ENCODE results near the gene RUNDC3A.
A peak's percentile ranks its signal among the peaks of the same experiment; 100 is the strongest.
"Not testable (repeated sequence)": the region's sequence is repeated elsewhere in the genome, so short reads cannot be mapped to it uniquely, and the experiment has no call there.

The RUNDC3A gene

DNA sequence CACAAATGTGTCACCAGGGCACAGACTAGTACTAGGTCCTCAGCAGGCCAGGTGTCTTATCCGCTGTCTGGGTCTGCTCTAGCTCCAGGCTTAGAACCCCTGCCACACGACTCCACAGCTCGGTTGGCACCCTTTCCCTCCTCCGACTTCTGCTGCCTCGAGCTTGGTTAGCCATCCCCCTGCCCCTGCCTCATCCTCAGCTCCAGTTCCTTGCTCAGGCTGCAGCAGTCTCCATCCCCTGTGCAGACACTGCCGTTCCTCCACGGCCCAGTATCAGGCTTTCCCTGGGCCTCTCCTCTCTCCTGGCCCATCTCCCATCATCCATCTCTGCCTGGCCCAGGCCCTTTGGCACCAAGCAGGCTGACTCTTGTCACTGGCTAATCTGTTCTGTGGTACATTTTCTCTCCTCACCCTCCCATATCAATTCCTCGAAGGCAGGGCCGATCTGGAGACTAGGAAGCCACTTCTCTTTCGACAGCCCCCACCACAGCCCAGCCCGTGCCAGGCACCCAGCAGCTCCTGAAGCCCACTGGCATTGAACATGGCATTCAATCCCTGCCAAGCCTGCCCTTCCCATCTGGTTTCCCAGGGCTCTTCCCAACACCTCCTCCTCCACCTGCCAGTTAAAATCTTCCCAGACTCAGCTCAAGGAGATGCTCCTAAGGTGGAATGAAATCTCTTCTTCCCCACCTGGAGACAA lies 35.3 kb downstream of the RUNDC3A start:
- no peak for DNase-seq (ENCODE audit: low spot score)

DNA sequence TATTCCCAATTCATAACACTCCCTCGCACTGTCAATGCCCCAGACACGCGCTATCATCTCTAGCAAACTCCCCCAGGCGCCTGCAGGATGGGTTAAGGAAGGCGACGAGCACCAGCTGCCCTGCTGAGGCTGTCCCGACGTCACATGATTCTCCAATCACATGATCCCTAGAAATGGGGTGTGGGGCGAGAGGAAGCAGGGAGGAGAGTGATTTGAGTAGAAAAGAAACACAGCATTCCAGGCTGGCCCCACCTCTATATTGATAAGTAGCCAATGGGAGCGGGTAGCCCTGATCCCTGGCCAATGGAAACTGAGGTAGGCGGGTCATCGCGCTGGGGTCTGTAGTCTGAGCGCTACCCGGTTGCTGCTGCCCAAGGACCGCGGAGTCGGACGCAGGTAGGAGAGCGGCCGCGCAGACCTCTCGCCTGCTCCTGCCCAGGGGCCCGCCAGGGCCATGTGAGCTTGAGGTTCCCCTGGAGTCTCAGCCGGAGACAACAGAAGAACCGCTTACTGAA lies 36.6 kb downstream of the RUNDC3A start, which contains the start of gene GRN:
Gene GRN (plus strand): TSS at position 364 of the 515 bp plus-strand sequence. CDS start 3,863 bp downstream, outside the sequence.
- peak; percentile 98 for DNase-seq (ENCODE audit: low spot score)

DNA sequence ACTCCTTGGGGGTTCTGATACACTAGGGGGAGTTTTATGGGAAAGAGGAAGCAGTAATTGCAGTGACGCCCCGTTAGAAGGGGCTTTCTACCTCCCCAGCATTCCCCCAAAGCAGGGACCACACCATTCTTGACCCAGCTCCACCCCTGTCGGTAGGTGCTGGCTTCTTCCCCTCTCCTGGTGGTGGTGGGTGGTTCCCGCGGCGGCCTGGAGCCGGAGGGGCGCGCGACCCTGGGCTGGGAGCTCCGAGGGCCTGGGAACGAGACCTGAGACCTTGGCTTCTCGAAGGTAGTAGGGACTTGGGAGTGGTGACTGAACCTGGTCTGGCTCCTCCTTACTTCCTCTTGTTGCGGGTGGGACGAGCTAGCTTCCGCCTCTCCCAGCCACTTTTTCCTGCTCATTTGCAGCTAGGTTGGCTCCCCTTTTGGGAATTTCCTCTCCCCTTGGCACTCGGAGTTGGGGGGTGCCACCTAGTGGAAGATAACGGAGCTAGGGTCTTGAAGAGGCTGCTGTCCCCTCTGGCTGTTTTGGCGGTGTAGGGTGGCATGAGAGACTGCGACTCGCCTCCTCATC lies 37.1 kb downstream of the RUNDC3A start:
- DNase-seq (ENCODE audit: low spot score) = peak; percentile 77

DNA sequence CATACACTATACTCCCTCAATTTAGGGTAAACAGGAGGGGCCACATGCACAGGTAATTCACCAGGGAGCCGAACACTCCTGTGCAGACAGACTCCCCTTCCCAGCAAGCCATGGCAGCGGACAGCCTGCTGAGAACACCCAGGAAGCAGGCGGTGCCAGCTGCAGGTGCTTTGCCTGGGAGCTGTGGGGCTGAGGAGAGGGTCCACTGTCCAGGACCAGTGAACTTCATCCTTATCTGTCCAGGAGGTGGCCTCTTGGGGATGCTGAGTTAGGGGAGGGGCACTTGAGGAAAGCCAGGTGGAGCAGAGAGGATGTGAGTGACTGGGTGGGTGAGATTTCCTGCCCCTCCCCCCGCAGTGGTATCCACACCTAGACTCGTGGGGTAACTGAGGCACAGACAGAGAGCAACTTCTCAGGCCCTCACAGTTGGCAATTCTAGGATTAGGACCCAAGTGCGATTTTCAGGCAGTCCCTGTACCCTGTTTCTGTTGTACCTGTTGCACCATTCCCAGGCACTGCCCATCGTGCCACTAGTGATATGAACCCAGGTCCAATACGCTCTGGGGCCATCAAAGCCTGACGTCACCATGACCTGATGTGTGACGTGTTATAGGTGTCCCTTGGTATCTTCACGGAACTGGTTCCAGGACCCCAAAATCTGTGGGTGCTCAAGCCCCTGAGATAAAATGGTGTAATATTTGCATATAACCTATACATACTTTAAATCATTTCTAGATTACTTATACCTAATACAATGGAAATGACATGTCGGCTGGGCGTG lies 37.9 kb downstream of the RUNDC3A start:
- no peak for DNase-seq (ENCODE audit: low spot score)

DNA sequence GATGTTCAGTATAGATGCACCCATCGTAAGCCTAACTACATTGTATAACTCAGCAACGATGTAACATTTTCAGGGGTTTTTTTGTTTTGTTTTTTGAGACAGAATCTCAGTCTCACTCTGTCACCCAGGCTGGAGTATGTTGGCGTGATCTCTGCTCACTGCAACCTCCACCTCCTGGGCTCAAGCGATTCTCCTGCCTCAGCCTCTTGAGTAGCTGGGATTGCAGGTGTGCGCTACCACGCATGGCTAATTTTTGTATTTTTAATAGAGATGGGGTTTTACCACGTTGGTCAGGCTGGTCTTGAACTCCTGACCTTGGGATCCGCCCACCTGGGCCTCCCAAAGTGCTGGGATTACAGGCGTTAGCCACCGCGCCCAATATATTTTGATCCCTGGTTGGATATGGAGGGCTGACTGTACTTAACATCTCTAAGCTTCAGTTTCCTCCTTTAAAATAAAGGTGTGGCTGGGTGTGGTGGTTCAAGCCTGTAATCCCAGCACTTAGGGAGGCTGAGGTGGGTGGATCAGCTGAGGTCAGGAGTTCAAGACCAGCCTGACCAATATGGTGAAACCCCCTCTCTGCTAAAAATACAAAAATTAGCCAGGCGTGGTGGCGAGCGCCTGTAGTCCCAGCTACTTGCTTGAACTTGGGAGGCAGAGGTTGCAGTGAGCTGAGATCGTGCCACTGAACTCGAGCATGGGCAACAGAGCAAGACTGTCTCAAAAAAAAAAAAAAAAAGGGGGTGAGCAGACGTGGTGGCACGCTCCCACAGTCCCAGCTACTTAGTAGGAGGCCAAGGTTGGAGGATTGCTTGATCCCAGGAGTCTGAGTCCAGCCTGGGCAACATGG lies 39.0 kb downstream of the RUNDC3A start:
- not testable (repeated sequence) for DNase-seq (ENCODE audit: low spot score)

DNA sequence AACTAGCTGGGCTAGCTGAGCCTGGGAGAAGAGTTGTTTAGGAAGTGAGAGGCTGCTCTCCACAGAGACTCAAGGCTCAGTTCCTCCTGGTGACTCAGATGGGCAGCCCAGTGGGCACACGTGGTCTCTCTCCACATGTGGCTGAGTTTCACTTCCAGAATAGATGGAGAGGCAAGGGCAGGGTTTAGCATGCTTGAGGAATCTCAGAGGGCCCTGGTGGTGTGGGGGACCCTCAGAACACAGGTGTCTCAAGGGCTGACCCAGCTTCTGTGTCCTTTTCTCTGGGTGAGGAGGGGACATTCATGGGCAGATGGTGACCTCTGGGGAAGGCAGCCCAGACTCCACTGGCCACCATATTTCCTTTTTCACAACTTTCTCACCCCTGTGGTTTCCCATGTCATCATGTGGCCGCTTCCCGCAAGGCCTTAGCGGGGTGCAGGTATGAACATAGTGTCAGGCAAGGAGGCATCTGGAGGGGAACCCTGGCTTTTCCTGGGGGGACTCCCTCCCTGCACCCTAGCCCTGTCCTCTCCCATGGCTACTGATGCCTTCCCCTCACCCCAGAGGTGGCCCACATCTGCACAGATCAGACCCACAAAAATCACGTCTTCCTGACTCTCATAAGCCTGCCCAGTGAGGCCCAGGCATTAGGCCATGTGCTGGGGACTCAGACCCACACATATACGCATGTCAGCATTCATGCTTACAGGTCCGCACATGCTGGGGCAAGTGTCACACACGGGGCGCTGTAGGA lies 40.0 kb downstream of the RUNDC3A start:
- DNase-seq (ENCODE audit: low spot score) = no peak

DNA sequence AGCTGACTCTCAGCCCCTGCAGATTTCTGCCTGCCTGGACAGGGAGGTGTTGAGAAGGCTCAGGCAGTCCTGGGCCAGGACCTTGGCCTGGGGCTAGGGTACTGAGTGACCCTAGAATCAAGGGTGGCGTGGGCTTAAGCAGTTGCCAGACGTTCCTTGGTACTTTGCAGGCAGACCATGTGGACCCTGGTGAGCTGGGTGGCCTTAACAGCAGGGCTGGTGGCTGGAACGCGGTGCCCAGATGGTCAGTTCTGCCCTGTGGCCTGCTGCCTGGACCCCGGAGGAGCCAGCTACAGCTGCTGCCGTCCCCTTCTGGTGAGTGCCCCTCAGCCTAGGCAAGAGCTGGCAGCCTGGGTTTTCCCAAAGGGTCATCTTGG lies 40.6 kb downstream of the RUNDC3A start:
- DNase-seq (ENCODE audit: low spot score) = no peak

DNA sequence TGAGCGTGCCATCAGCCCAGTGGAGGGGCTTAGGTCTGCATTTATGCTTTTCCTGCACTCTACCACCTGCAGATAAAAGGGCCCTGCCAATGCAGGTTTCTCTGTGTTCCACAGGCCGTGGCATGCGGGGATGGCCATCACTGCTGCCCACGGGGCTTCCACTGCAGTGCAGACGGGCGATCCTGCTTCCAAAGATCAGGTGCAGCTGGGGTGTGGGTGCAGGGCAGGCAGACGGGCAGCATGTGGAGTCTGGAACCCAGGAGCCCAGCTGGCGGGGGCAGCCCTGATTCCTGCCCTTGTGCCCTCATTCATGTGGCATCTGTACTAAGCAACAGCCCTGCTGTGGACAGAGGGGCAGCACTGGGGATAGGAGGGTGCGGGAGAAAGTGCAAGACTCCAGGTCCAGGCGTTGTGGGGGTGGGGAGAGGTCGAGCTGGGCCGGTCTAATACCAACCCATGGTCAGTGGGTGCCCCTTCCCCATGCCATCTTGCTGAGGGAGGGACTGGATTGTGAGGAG lies 41.2 kb downstream of the RUNDC3A start:
- no peak for DNase-seq (ENCODE audit: low spot score)

DNA sequence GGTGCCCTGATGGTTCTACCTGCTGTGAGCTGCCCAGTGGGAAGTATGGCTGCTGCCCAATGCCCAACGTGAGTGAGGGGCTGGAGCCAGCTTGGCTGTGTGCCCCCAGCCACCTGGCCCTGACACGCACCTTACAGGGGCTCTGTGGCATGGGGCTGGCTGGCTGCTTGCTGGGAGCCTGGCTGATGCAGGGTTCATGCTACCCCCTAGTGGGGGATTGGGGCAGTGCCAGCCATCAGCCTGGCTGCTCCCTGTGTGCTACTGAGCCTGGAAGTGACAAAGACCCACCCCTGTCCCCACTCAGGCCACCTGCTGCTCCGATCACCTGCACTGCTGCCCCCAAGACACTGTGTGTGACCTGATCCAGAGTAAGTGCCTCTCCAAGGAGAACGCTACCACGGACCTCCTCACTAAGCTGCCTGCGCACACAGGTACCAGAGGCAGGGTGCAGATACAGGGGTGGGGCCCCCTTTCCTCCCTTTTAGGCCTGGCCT lies 42.4 kb downstream of the RUNDC3A start:
- peak; percentile 79 for DNase-seq (ENCODE audit: low spot score)

DNA sequence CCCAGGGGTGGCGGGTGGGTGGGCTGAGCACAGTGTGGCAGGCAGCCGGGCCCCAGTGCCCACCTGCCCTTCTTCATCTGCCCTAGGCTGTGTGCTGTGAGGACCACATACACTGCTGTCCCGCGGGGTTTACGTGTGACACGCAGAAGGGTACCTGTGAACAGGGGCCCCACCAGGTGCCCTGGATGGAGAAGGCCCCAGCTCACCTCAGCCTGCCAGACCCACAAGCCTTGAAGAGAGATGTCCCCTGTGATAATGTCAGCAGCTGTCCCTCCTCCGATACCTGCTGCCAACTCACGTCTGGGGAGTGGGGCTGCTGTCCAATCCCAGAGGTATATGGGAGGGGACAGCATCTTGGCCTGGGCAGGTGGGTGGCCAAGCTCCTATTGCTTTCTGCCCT lies 43.1 kb downstream of the RUNDC3A start:
- DNase-seq (ENCODE audit: low spot score) = no peak

DNA sequence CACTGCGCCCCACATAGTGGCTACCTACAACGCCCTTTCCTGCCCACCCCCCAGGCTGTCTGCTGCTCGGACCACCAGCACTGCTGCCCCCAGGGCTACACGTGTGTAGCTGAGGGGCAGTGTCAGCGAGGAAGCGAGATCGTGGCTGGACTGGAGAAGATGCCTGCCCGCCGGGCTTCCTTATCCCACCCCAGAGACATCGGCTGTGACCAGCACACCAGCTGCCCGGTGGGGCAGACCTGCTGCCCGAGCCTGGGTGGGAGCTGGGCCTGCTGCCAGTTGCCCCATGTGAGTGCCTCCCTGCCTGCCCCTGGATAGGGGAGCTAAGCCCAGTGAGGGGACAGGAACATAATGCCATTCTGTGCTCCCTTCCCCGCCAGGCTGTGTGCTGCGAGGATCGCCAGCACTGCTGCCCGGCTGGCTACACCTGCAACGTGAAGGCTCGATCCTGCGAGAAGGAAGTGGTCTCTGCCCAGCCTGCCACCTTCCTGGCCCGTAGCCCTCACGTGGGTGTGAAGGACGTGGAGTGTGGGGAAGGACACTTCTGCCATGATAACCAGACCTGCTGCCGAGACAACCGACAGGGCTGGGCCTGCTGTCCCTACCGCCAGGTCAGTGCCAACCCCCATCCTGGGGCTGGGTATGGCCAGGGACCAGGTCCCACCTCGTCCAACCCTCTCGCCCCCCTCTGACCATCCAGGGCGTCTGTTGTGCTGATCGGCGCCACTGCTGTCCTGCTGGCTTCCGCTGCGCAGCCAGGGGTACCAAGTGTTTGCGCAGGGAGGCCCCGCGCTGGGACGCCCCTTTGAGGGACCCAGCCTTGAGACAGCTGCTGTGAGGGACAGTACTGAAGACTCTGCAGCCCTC lies 43.8 kb downstream of the RUNDC3A start:
- no peak for DNase-seq (ENCODE audit: low spot score)

DNA sequence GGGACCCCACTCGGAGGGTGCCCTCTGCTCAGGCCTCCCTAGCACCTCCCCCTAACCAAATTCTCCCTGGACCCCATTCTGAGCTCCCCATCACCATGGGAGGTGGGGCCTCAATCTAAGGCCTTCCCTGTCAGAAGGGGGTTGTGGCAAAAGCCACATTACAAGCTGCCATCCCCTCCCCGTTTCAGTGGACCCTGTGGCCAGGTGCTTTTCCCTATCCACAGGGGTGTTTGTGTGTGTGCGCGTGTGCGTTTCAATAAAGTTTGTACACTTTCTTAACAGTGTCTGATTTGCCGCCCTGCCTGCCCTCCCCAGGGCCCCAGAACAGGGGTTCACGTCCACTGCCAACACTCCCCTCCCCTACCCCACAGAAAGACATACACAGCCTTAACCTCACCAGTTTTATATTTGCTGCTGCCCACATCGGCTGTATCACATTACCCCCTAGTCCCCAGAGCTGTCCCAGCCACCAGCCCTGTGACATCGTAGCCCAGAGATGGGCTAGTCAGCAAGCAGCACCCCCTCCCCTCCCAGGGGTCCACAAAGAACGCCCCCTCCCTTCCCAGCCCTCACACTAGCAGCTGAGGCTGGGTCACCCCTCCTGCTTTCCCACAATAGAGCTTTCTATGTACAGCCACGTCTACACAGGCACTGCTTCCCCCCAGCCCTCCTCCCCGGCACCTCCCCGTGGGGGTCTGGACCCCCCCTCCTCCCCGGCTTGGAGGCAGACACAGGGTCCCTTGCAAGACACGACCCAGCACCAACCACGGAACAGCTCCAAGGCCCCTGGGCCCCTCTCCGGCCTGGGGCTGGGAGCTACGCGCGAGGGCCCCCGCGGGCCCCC lies 44.6 kb downstream of the RUNDC3A start:
- DNase-seq (ENCODE audit: low spot score) = no peak

DNA sequence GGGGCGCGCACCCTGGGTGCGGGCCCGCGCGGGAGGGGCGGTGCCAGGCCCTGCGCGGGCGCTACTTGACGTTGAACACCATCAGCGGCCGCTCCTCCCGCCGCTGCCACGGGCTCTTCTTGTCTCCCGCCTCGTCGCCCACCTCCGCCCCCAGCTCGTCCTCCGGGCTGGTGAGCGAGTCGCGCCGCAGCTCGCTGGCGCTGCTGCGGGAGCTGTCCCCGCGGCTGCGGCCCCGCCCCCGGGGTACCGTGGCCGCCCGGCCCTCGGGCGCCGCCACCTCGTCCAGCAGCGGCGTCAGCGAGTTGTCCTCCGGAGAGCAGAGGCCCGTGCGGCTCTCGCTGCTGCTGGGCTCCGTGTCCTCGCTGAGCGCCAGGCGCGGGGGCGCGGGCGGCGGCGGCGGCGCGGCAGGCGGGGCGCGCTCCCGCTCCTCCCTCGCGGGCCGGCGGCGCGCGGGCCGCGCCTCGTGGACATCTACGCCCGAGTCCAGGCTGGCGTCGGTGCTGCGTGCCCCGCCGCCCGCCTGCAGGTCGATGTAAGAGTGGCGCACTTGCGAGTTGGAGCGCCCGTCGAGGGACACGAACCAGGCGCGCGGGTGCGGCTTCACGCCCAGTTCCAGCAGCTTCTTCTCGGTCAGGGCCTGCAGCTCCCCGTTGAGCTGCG lies 45.4 kb downstream of the RUNDC3A start:
- peak; percentile 74 for DNase-seq (ENCODE audit: low spot score)

DNA sequence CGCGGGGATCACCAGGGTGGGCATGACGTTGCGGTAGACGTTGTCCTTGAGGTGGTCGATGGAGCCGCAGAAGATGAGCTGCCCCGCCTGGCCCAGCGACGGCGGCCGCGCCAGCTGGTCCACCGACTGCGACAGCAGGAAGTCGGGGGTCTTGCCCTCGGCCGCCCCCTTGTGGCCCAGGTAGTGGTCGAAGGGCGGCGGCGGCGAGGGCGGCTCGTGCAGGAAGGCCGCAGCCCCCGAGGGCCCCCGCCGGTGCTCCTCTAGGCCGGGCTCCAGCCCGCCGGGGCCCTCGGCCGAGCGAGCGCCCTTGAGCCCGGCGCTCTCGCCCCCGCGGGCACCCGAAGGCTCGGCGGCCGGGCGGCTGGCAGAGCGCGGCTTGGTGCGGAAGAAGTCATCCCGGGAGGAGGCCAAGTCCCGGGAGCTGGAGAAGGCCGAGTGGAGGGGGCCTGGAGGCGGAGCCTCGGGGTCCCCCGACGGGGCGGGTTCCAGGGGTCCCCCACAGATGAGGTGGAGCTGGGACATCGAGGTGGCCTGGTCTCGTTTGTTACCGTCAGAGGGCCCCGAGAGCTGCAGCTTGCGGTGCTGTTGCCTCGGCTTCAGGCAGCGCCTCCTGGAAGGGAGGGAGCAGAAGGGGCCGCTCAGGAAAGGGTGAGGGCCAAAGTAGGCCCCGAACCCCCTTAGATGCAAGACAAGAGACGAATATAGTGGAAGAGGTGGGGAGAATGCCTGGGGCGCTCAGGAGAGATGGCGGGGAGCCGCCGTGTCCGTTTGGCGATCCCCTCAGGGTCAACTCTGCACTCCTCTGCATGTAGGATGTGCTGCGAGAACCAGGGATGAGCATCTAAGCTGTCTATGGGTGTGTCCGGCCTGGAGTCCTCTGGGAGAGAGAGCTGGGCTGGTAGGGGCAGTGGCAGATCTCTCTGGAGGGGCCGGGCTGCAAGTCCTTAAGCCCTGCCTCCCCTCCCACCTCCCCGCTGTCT lies 46.5 kb downstream of the RUNDC3A start:
- DNase-seq (ENCODE audit: low spot score) = peak; percentile 92

DNA sequence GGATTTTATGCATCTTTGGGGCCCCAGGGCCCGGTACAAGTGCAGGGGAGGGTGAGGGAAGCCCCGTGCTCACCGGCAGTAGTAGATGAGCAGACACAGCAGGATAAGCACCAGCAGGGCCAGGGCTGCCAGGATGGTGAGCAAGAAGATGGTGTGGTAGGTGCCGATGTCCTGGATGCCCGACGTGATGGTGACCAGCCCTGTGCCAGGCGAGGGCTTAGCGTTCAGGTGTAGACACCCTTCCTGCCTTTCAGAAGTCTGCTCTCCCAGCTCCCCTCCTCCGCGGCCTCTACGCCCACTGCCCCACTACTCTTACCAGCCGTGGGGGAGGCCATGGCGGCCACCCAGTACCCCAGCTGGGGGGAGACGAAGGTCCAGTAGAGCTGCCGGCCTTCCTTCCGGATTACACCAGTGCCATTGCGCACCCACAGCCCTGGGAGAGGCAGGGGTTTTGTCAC lies 47.3 kb downstream of the RUNDC3A start:
- DNase-seq (ENCODE audit: low spot score) = no peak

DNA sequence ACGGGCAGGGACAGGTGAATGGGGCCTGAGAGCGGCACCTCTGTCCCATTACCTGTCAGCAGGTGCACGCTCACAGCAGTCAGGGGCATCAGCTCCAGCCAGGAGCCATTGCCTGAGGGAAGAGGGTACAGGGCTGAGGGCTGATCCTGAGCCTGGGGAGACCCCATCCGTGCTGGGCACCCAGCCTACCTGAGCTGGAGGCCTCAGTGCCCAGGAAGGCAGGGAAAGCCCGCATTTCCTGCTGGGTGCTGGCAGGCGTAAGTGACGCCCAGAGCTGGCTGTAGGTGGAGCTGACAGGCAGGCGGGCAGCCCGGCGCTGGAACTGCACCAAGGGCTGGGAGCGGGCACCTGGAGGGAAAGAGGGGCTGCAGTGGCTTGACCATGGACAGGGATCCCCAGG lies 47.8 kb downstream of the RUNDC3A start:
- no peak for DNase-seq (ENCODE audit: low spot score)

DNA sequence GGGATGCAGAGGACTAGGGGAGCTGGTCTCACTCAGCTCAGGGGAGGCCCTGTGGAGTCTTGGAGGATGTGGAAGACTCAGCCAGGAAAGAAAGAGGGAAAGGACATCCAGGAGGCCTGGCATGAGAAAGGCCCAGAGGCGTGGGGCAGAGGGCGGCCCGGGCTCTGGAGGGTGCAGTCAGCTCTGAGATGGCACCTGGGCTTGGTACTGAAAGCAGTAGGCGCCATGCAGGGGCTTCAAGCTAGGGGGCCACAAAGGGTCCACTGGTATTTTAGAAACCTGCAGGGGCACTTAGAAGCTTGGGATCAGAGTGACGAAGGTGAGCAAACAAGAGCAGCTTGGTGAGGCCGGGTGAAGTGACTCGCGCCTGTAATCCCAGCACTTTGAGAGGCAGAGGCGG lies 49.7 kb downstream of the RUNDC3A start:
- DNase-seq (ENCODE audit: low spot score) = no peak

Data from iPS-NIHi11 (cell line).